Measurements from ENCODE around the gene CFAP65. TPM values are rescaled to one million over a fixed set of nuclear protein-coding genes. Genes with fewer than 3 reads are reported as not detected.

Gene CFAP65
- total and polyA plus RNA-seq, 10 donors, result 0.28 TPM; not detected in 9

DNA sequence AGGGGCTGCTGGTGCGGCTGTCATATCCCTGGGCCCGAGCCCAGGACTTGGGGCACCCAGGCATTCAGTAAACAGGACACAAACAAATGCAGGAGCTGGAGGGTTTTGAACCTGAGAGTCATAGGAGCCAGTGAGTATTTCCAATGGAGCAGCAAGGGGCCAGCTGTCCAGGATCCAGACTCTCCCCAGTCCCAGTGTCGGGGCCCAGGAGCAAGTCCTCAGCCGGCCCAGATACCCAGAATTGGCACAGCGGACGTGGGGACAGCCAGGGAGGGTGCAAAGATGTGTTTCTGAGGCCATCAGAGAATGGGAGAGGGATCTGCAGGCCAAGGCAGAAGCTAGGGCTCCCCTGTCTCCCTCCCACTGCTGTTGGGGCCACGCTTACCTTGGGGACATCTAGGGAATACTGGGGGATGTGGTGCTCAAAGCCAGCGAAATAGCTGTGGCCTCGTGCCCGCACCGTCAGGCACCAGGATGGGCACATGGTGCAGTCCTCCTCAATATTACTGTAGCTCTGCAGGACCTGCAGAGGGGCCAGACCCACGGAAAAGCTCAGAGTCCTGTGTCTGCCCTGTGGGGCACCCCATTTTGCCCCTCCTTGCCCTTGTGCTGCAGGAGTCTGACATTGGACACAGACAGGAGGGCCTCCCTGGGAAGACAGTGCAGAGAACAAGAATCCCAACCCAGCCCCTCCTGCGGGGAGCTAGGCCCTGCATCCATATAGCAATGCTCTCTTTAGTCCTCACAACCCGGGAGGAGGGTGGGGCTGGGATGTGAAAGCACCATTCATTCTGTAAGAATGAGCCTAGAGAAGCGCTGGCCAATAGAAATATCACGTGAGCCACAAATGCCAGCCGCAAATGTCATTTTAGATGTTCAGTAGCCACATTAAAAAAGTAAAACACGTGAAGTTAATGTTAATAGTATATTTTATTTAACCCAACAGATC lies 15.4 kb downstream of the CFAP65 start:
- WGBS, 5 donors, result 80 to 87% (median 84%) methylated on average over 13 to 18 of the region's 18 CpGs
- peak; percentile 58 for DNase-seq
- Histone ChIP-seq H3K4me1 (no peaks in the 10 kb centered on the region), H3K27ac (no peak overlapping the region), H3K9me3 (no peaks in the 10 kb centered on the region), H3K36me3 (no peaks in the 10 kb centered on the region), H3K4me3 (no peak overlapping the region), H3K27me3 (replicated peaks in 1 of 7) (peaks cover 0 to 48% (median 7%) of the 10 kb centered on the region in 7 donors)
- no peak for TF ChIP-seq POLR2A (IDR thresholded peaks at IDR 0.05)
- TF ChIP-seq CTCF (IDR thresholded peaks at IDR 0.05 in 8 of 11, conservative IDR thresholded peaks at IDR 0.05 in 3 of 11), result no peak
- TF ChIP-seq POLR2AphosphoS5 (IDR thresholded peaks at IDR 0.05), result no peak
- intact Hi-C loops (cut with DNase I; ENCODE audit: low total_unique reads), result no loop called here

DNA sequence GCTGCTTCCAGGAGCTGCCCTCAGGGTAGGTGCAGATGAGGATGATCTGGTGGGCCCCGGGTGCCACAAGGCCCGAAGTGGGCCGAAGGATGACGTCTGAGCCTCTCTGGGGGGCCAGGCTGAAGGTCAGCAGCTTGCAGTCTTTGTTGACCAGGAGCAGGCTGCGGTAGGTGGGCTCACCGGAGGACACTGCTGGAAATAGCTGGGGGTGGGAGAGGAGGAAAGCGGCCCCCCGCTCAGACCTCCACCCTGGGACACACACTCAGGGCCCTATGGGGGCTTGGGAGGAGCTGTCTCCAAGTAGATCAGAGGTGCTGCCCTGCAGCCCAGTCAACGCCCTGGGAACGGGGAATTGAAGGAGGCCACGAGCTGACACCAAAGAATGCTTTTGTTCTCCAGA lies 17.3 kb downstream of the CFAP65 start:
- peak; percentile 56 for DNase-seq
- no peak overlapping the region for H3K27ac ChIP-seq
- WGBS, 5 donors, result 79 to 90% (median 82%) methylated on average over 9 to 11 of the region's 11 CpGs

GRCh38 chr2:219023045-219023605 lies 18.2 kb downstream of the CFAP65 start:
- WGBS, 5 donors, result 78 to 84% (median 79%) methylated on average over 10 to 12 of the region's 12 CpGs
- no peaks in the 10 kb centered on the region for H3K9me3 ChIP-seq
- DNase-seq, result peak; percentile 36
- H3K4me1 ChIP-seq, result no peaks in the 10 kb centered on the region
- H3K36me3 ChIP-seq, result no peaks in the 10 kb centered on the region
- H3K4me3 ChIP-seq, result no peak overlapping the region
- H3K27ac ChIP-seq, result no peak overlapping the region
- intact Hi-C loops (cut with DNase I; ENCODE audit: low total_unique reads), result no loop called here
- TF ChIP-seq POLR2A (IDR thresholded peaks at IDR 0.05) (no peak), CTCF (IDR thresholded peaks at IDR 0.05 in 8 of 11, conservative IDR thresholded peaks at IDR 0.05 in 3 of 11) (no peak), POLR2AphosphoS5 (IDR thresholded peaks at IDR 0.05) (no peak)
- peaks cover 0 to 41% (median 0%) of the 10 kb centered on the region in 7 donors for H3K27me3 ChIP-seq (replicated peaks in 1 of 7)

More for the DNA sequence above, 17.3 kb downstream of the CFAP65 start:
- no peak for TF ChIP-seq POLR2AphosphoS5 (IDR thresholded peaks at IDR 0.05)
- no peak for TF ChIP-seq CTCF (IDR thresholded peaks at IDR 0.05 in 8 of 11, conservative IDR thresholded peaks at IDR 0.05 in 3 of 11)
- no peak for TF ChIP-seq POLR2A (IDR thresholded peaks at IDR 0.05)
- Histone ChIP-seq H3K4me3 (no peak overlapping the region), H3K36me3 (no peaks in the 10 kb centered on the region), H3K9me3 (no peaks in the 10 kb centered on the region), H3K27me3 (replicated peaks in 1 of 7) (peaks cover 0 to 38% (median 0%) of the 10 kb centered on the region in 7 donors), H3K4me1 (no peaks in the 10 kb centered on the region)
- intact Hi-C loops (cut with DNase I; ENCODE audit: low total_unique reads), result no loop called here

DNA sequence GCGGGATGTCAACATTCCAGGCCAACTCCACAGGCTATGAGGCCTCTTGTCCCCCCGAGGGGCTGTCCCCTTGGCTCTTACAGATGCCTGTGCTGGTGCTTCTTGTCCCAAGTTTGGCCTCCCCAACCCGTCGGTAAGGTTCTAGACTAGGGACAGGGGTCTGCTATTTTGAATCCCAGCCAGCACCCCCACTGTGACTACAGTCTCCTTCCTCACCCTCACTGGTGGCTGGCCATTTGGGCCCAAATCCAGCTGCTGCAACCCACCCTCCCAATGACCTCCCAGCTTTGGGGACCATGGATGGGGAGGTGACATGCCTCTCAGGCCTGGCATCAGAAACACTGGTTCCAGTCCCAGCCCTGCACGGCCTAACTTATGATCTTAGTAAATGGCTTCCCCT lies 18.7 kb downstream of the CFAP65 start:
- no peak overlapping the region for H3K27ac ChIP-seq
- WGBS, 5 donors, result 74 to 90% (median 79%) methylated on average over 5 of the region's 5 CpGs
- no peaks in the 10 kb centered on the region for H3K9me3 ChIP-seq
- no peaks in the 10 kb centered on the region for H3K4me1 ChIP-seq
- peaks cover 0 to 47% (median 0%) of the 10 kb centered on the region in 7 donors for H3K27me3 ChIP-seq (replicated peaks in 1 of 7)
- intact Hi-C loops (cut with DNase I; ENCODE audit: low total_unique reads), result no loop called here
- TF ChIP-seq CTCF (IDR thresholded peaks at IDR 0.05 in 8 of 11, conservative IDR thresholded peaks at IDR 0.05 in 3 of 11), result no peak
- no peak for TF ChIP-seq POLR2AphosphoS5 (IDR thresholded peaks at IDR 0.05)
- H3K36me3 ChIP-seq, result no peaks in the 10 kb centered on the region
- H3K4me3 ChIP-seq, result no peak overlapping the region
- peak; percentile 51 for DNase-seq

Data from spleen (tissue), 11 donors.